ENCODE data around the gene SEMA4B. TPM values are rescaled to one million over a fixed set of nuclear protein-coding genes. Genes with fewer than 3 reads are reported as not detected.

The SEMA4B gene
- total and polyA plus RNA-seq, 2 of the 8 experiments (the other 6 are each of a cell fraction or from before 2014, with no cell fraction given): 42.7 to 43.0 TPM

GRCh38 chr15:90241343-90242192, 40.4 kb downstream of the SEMA4B start (continued):
- TF ChIP-seq BCL11A (IDR thresholded peaks at IDR 0.05; ENCODE audit: low read depth in 2 of 2, low read length in 2 of 2): no peak
- TF ChIP-seq POLR2AphosphoS5 (IDR thresholded peaks at IDR 0.05; ENCODE audit: low read depth, low read length): no peak
- TF ChIP-seq SRF (IDR thresholded peaks at IDR 0.05; ENCODE audit: low read depth, low read length): no peak
- TF ChIP-seq ATF2 (IDR thresholded peaks at IDR 0.05; ENCODE audit: low read length): no peak
- no peak for TF ChIP-seq SAP30 (IDR thresholded peaks at IDR 0.05; ENCODE audit: insufficient read depth, insufficient replicate concordance, low read length)
- no peak for TF ChIP-seq BRCA1 (IDR thresholded peaks at IDR 0.05; ENCODE audit: low read depth, low read length)
- TF ChIP-seq SP2 (IDR thresholded peaks at IDR 0.05; ENCODE audit: low read length): no peak
